ENCODE measurements around the gene EPS8L2.
A peak's percentile ranks its signal among the peaks of the same experiment; 100 is the strongest.

Gene EPS8L2

DNA sequence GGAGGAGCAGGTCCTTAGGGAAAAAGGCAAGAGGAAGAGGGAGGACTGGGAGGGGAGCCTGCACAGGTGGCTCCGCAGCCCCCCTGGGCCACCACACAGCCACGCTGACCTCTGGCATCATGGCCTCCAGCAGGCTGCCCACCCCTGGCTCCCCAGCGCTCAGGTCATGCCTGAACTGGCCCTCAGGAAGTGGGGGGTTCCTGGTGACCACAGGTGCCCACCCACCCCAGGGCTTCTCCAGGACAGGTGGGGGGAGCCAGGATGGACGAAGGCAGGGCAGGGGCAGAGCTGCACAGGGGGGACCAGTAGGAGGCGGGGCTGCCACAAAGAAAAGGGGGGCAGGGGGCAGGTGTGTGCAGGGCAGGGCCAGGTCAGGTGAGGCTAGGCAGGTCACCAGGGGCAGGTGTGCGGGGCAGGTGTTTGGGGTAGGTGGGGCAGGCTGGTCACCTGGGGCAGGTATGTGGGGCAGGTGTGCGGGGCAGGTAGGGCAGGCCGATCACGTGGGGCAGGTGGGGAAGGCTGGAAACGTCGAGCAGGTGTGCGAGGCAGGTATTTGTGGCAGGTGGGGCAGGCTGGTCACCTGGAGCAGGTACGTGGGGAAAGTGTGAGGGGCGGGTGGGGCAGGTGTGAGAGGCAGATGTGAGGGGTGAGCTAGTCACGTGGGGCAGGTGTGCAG lies 12.0 kb upstream of the EPS8L2 start:
- Histone ChIP-seq H3K9me3 (no peaks in the 10 kb centered on the region), H3K27me3 (no peaks in the 10 kb centered on the region), H3K27ac (peak overlapping the region; percentile 95 to 99), H3K4me1 (peaks cover 0 to 54% (median 33%) of the 10 kb centered on the region in 4 donors), H3K36me3 (peaks cover 0 to 15% (median 9%) of the 10 kb centered on the region in 3 donors), H3K4me3 (peak overlapping the region; percentile 93 to 94)
- intact Hi-C loops (cut with DNase I; ENCODE audit: low total_unique reads): no loop called here
- TF ChIP-seq, protein P1, sequence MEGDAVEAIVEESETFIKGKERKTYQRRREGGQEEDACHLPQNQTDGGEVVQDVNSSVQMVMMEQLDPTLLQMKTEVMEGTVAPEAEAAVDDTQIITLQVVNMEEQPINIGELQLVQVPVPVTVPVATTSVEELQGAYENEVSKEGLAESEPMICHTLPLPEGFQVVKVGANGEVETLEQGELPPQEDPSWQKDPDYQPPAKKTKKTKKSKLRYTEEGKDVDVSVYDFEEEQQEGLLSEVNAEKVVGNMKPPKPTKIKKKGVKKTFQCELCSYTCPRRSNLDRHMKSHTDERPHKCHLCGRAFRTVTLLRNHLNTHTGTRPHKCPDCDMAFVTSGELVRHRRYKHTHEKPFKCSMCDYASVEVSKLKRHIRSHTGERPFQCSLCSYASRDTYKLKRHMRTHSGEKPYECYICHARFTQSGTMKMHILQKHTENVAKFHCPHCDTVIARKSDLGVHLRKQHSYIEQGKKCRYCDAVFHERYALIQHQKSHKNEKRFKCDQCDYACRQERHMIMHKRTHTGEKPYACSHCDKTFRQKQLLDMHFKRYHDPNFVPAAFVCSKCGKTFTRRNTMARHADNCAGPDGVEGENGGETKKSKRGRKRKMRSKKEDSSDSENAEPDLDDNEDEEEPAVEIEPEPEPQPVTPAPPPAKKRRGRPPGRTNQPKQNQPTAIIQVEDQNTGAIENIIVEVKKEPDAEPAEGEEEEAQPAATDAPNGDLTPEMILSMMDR (IDR thresholded peaks at IDR 0.05): no peak
- DNase-seq: no peak

GRCh38 chr11:694563-695287 lies 11.3 kb upstream of the EPS8L2 start, which contains the start of gene DEAF1:
TSS of gene DEAF1 (minus strand) at chr11:695222. CDS start at chr11:695047, 175 bp downstream.
- Histone ChIP-seq H3K36me3 (peaks cover 0 to 12% (median 2%) of the 10 kb centered on the region in 3 donors), H3K4me3 (peak within 1 kb of the TSS; percentile 93 to 94), H3K4me1 (peaks cover 0 to 54% (median 33%) of the 10 kb centered on the region in 4 donors), H3K9me3 (no peaks in the 10 kb centered on the region), H3K27me3 (no peaks in the 10 kb centered on the region), H3K27ac (peak within 1 kb of the TSS; percentile 95 to 99)
- intact Hi-C loops (cut with DNase I; ENCODE audit: low total_unique reads): no loop called here
- TF ChIP-seq, protein P1 (IDR thresholded peaks at IDR 0.05): no peak
- DNase-seq: peak; percentile 98 to 99

DNA sequence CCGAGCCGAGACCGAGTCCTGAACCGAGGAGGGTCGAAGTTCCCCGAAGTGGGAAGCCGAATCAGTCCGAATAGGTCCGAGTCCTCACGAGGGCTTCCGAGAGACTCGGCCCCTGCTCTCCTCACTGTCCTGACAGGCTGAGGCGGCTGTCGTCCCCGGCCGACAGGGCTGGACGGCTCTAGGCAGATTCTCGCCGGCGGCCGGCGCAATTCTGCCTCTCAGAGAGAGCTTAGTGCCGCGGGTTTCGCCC lies 10.8 kb upstream of the EPS8L2 start:
- no peak for DNase-seq
- TF ChIP-seq, protein P1 (IDR thresholded peaks at IDR 0.05): no peak
- Histone ChIP-seq H3K36me3 (peaks cover 0 to 15% (median 0%) of the 10 kb centered on the region in 3 donors), H3K27ac (peak overlapping the region; percentile 95 to 99), H3K4me3 (peak overlapping the region; percentile 93 to 94), H3K27me3 (no peaks in the 10 kb centered on the region), H3K4me1 (peaks cover 0 to 54% (median 33%) of the 10 kb centered on the region in 4 donors), H3K9me3 (no peaks in the 10 kb centered on the region)
- intact Hi-C loops (cut with DNase I; ENCODE audit: low total_unique reads): no loop called here

DNA sequence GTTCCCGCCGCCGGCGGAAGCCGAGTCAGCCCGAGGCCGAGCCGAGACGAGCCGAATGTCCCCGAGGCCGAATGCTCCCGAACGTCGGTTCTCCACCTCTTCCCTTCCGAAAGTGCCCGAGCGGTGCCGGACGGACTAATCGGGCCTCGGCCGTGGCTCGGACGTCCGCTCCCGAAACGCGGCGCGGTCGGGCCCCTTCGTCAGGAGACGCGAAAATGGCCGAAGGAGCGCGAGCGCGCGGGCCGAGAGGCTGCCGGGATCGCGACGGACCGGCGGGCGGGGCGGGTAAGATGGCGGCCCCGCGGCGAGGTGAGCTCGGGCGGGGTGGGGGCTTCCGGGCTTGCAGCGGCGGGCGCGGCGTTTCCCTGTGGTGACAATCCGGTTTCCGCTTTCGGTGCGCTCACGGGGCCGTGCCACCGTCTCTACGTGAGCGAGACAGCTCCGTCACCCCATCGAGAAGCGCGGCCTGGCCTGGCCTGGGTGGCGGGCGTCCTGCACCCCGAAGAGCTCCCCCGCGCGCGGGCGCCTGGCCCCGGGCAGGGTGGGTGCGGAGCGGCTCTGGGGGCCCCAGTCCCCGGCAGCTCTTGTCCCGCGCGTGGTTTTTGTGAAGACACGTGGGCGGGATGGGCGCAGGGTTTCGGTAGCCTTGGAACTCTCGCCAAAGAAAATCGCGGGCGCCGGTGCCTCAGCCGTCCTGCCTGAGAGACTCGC lies 10.3 kb upstream of the EPS8L2 start, which contains the start of gene TMEM80:
Gene TMEM80, plus strand, starts transcription at position 279 of the 711 bp plus-strand sequence. Its CDS starts 12 bp downstream, at position 291.
- Histone ChIP-seq H3K9me3 (no peaks in the 10 kb centered on the region), H3K27me3 (no peaks in the 10 kb centered on the region), H3K27ac (peak within 1 kb of the TSS; percentile 95 to 99), H3K4me1 (peaks cover 0 to 54% (median 33%) of the 10 kb centered on the region in 4 donors), H3K4me3 (peak within 1 kb of the TSS; percentile 93 to 94), H3K36me3 (peaks cover 0 to 19% (median 2%) of the 10 kb centered on the region in 3 donors)
- intact Hi-C loops (cut with DNase I; ENCODE audit: low total_unique reads): no loop called here
- DNase-seq: peak; percentile 99
- TF ChIP-seq, protein P1 (IDR thresholded peaks at IDR 0.05): peak in 1 of 2 experiments; percentile 22

- peaks cover 0 to 22% (median 10%) of the 10 kb centered on the region in 3 donors for H3K36me3 ChIP-seq
- TF ChIP-seq, protein P1 (IDR thresholded peaks at IDR 0.05): no peak
- intact Hi-C loops (cut with DNase I; ENCODE audit: low total_unique reads): no loop called here
- no peaks in the 10 kb centered on the region for H3K9me3 ChIP-seq
- DNase-seq: no peak
- no peaks in the 10 kb centered on the region for H3K27me3 ChIP-seq
- peaks cover 0 to 51% (median 33%) of the 10 kb centered on the region in 4 donors for H3K4me1 ChIP-seq
- peak overlapping the region; percentile 95 to 99 for H3K27ac ChIP-seq
- H3K4me3 ChIP-seq: peak overlapping the region; percentile 93 to 94
Observed at GRCh38 chr11:696955-697491, 9.0 kb upstream of the EPS8L2 start.
